ENCODE data around the gene SKP1. TPM values are rescaled to one million over a fixed set of nuclear protein-coding genes. Genes with fewer than 3 reads are reported as not detected.
"Not testable (repeated sequence)": the region's sequence is repeated elsewhere in the genome, so short reads cannot be mapped to it uniquely, and the experiment has no call there.

Gene SKP1
- total RNA-seq, 1 experiment from 2014 or later = 348 TPM

- Histone ChIP-seq H4K91ac (ENCODE audit: insufficient read length, low read depth, low read length) (no peak overlapping the region), H2BK5ac (ENCODE audit: insufficient read length, low read length) (no peak overlapping the region), H3K4me1 (ENCODE audit: insufficient read depth, low read length) (no peaks in the 10 kb centered on the region), H3K23me2 (ENCODE audit: insufficient read length, low read depth, low read length, poor library complexity, severe bottlenecking) (no peaks in the 10 kb centered on the region), H3K27ac (ENCODE audit: insufficient read length, low read depth, low read length) (no peak overlapping the region), H3K23ac (ENCODE audit: insufficient read length, low read depth, low read length) (no peak overlapping the region), H3K9ac (ENCODE audit: extremely low read depth, insufficient read length, low read length) (no peak overlapping the region), H2BK120ac (ENCODE audit: low read depth, low read length, poor library complexity, severe bottlenecking) (no peak overlapping the region), H2AFZ (ENCODE audit: low read length) (no peak overlapping the region), H4K5ac (ENCODE audit: insufficient read length, low read depth, low read length) (no peak overlapping the region), H3K14ac (ENCODE audit: insufficient read depth, low read length) (no peak overlapping the region), H3K18ac (ENCODE audit: insufficient read length, low read depth, low read length) (no peak overlapping the region), H3K9me3 (ENCODE audit: control insufficient read depth, low read depth, low read length) (no peaks in the 10 kb centered on the region), H4K20me1 (ENCODE audit: control insufficient read depth, insufficient read depth, insufficient read length) (peaks cover 2% of the 10 kb centered on the region), H3T11ph (ENCODE audit: low read length) (no peak overlapping the region), H3K4me2 (ENCODE audit: insufficient read depth, insufficient read length, low read length) (no peak overlapping the region), H3K79me2 (ENCODE audit: insufficient read depth, low read length) (peaks cover 82% of the 10 kb centered on the region), H2BK15ac (ENCODE audit: low read depth, low read length) (no peak overlapping the region), H3K56ac (ENCODE audit: insufficient read length, low read depth, low read length) (no peak overlapping the region), H3K79me1 (ENCODE audit: insufficient read depth, low read depth, low read length, poor library complexity, severe bottlenecking) (peaks cover 2% of the 10 kb centered on the region), H2BK20ac (ENCODE audit: low read depth, low read length, poor library complexity, severe bottlenecking) (no peak overlapping the region), H2BK12ac (ENCODE audit: insufficient read length, low read depth, low read length) (no peak overlapping the region), H2AK5ac (ENCODE audit: insufficient read length, low read length) (no peak overlapping the region), H3K27me3 (ENCODE audit: insufficient read depth, low read length) (no peaks in the 10 kb centered on the region), H3K4ac (ENCODE audit: low read depth, low read length) (no peak overlapping the region), H4K8ac (replicated peaks; ENCODE audit: insufficient read length, low read depth, low read length) (no peak overlapping the region)
- Mint-ChIP-seq H3K9me3 (peaks cover 0 to 10% of the 10 kb centered on the region in 2 experiments; a peak in 3 of 5 replicates), H3K4me1 (peaks cover 25 to 32% of the 10 kb centered on the region in 2 experiments), H3K27ac (no peak overlapping the region), H3K36me3 (ENCODE audit: insufficient read depth in 1 of 3, low read depth in 3 of 3) (peaks cover 9 to 36% (median 26%) of the 10 kb centered on the region in 3 experiments), H3K27me3 (ENCODE audit: low read depth) (no peaks in the 10 kb centered on the region), H3K4me3 (no peak overlapping the region)
- no CpG with 5 or more reads among the region's 2 CpGs for WGBS (ENCODE audit: extremely low coverage, insufficient read length, low lambda C conversion rate)
- no peak for TF ChIP-seq CTCF (conservative IDR thresholded peaks at IDR 0.05)
- no peak for DNase-seq
Measured at GRCh38 chr5:134215757-134216156, 39.0 kb upstream of the SKP1 start.

DNA sequence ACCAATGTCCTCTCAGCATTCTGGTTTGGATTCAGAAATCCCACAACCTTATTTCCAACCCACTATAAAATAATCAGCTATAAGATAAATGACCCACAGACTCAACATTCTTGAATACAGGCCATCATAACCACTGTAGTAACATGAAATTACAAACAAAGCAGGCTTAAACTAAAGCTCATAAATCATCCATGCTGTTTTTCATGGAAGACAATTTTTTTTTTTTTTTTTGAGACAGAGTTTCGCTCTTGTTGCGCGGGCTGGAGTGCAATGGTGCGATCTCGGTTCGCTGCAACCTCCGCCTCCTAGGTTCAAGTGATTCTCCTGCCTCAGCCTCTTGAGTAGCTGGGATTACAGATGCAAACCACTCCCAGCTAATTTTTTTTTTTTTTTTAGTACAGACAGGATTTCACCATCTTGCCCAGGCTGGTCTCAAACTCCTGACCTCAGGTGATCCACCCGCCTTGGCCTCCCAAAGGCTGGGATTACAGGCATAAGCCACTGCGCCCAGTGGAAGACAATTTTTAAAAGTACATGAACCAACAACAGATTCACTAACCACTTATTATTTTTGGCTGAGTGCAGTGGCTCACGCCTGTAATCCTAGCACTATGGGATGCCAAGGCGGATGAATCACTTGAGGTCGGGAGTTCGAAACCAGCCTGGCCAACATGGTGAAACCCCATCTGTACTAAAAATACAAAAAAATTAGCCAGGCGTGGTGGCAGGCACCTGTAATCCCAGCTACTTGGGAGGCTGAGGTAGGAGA lies 34.7 kb upstream of the SKP1 start:
- H4K91ac ChIP-seq (ENCODE audit: insufficient read length, low read depth, low read length); H3K27me3 Mint-ChIP-seq (ENCODE audit: low read depth); H2BK12ac ChIP-seq (ENCODE audit: insufficient read length, low read depth, low read length); H2AFZ ChIP-seq (ENCODE audit: low read length); H3K9ac ChIP-seq (ENCODE audit: extremely low read depth, insufficient read length, low read length); H3T11ph ChIP-seq (ENCODE audit: low read length); H3K4me2 ChIP-seq (ENCODE audit: insufficient read depth, insufficient read length, low read length); DNase-seq; H4K20me1 ChIP-seq (ENCODE audit: control insufficient read depth, insufficient read depth, insufficient read length); H3K14ac ChIP-seq (ENCODE audit: insufficient read depth, low read length); H3K23me2 ChIP-seq (ENCODE audit: insufficient read length, low read depth, low read length, poor library complexity, severe bottlenecking); H2BK120ac ChIP-seq (ENCODE audit: low read depth, low read length, poor library complexity, severe bottlenecking); H3K79me1 ChIP-seq (ENCODE audit: insufficient read depth, low read depth, low read length, poor library complexity, severe bottlenecking); H3K4ac ChIP-seq (ENCODE audit: low read depth, low read length); H2BK5ac ChIP-seq (ENCODE audit: insufficient read length, low read length); H2BK15ac ChIP-seq (ENCODE audit: low read depth, low read length); H3K23ac ChIP-seq (ENCODE audit: insufficient read length, low read depth, low read length); H3K4me3 Mint-ChIP-seq; H3K9me3 ChIP-seq (ENCODE audit: control insufficient read depth, low read depth, low read length); H3K4me1 ChIP-seq (ENCODE audit: insufficient read depth, low read length); H3K18ac ChIP-seq (ENCODE audit: insufficient read length, low read depth, low read length); H4K8ac ChIP-seq (replicated peaks; ENCODE audit: insufficient read length, low read depth, low read length); H2BK20ac ChIP-seq (ENCODE audit: low read depth, low read length, poor library complexity, severe bottlenecking); H3K27me3 ChIP-seq (ENCODE audit: insufficient read depth, low read length); H4K5ac ChIP-seq (ENCODE audit: insufficient read length, low read depth, low read length); H3K56ac ChIP-seq (ENCODE audit: insufficient read length, low read depth, low read length); H3K27ac ChIP-seq (ENCODE audit: insufficient read length, low read depth, low read length); H2AK5ac ChIP-seq (ENCODE audit: insufficient read length, low read length): not testable (repeated sequence)
- Mint-ChIP-seq H3K27ac (peak overlapping the region in 2 of 3 experiments; percentile 32 to 81; a peak in 3 of 7 replicates), H3K4me1 (peaks cover 13 to 19% of the 10 kb centered on the region in 2 experiments), H3K36me3 (ENCODE audit: insufficient read depth in 1 of 3, low read depth in 3 of 3) (peaks cover 4 to 27% (median 20%) of the 10 kb centered on the region in 3 experiments), H3K9me3 (peaks cover 0 to 10% of the 10 kb centered on the region in 2 experiments; a peak in 2 of 5 replicates)
- H3K79me2 ChIP-seq (ENCODE audit: insufficient read depth, low read length) = peaks cover 81% of the 10 kb centered on the region; the same call in 1 of the 2 replicates
- WGBS (ENCODE audit: extremely low coverage, insufficient read length, low lambda C conversion rate) = no CpG with 5 or more reads among the region's 14 CpGs
